ENCODE results near the gene C4orf54.

DNA sequence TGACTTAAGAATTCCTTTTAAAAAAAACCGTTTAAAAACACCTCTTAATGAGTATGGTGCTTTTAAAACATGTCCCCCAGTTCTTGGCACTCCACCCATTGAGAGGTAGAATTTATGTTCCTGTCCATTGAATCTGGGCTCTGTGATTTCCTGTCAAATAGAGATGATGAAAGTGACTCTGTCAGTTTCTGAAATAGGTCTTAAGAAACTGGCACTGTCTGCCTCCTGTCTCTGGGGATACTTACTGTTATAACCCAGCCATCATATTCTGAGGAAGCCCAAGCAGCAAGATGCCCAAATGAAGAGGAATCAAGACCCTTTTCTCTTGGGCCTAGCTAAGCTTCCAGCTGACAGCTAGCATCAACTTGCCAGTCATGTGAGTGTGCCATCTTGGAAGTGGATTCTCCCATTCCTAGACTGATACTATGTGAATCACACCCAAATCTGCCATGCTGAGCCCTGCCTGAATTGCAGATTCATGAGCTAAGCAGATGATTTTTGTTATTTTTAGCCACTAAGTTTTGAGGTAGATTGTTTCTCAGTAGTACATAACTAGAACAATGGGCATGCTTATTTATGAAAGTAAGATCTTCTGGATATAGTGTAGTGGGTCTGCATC is 22.8 kb downstream of the C4orf54 start:
- TF ChIP-seq CTCF (IDR thresholded peaks at IDR 0.05 in 4 of 5, conservative IDR thresholded peaks at IDR 0.05 in 1 of 5) (no peak), POLR2A (IDR thresholded peaks at IDR 0.05) (no peak)
